Panc1 (cell line): ENCODE measurements around the gene WDR5. TPM values are rescaled to one million over a fixed set of nuclear protein-coding genes. Genes with fewer than 3 reads are reported as not detected.

Experiments
- ATAC-seq: fragments of 200-7000 bp; cut with Tn5 transposase; 2 replicates; pipeline ENCODE4 v1.9.1; 2020; ENCODE audit warnings: mild to moderate bottlenecking, moderate library complexity
- BruUV-seq: library from RNA; stranded (reverse); fragments of 400-500 nt; replicated peaks from 2 replicates; lab custom pipeline; 2021; lab: Mats Ljungman, UMichigan
- CTCF ChIA-PET: fragments of 300-600 bp; sonication (Branson Sonifier 250); formaldehyde crosslinking; loops from one replicate; lab custom pipeline; 2022; ENCODE audit warnings: antibody characterized with exemption; lab: Charles Lee
- POLR2A ChIA-PET: fragments of 300-600 bp; sonication (Branson Sonifier 250); formaldehyde crosslinking; loops from one replicate; lab custom pipeline; 2022; ENCODE audit warnings: antibody characterized with exemption; lab: Charles Lee
- DNase-seq: peaks from one replicate; pipeline ENCODE4 v3.0.0-alpha.2; 2010; ENCODE audit warnings: low read depth, low spot score
- H3K27ac ChIP-seq: 2 replicates; pipeline ENCODE4 v1.5.1; 2011; ENCODE audit warnings: mild to moderate bottlenecking, low read length, inconsistent platforms
- H3K27me3 ChIP-seq: fragments of 200-500 bp; sonication (Bioruptor generic); 2 replicates; pipeline ENCODE4 v1.6.0; 2014; ENCODE audit warnings: low read length, inconsistent platforms; ENCODE audit not compliant: control insufficient read depth, insufficient read depth
- H3K36me3 ChIP-seq: fragments of 200-500 bp; sonication (Bioruptor generic); 2 replicates; pipeline ENCODE4 v1.5.1; 2014; ENCODE audit warnings: inconsistent platforms, mild to moderate bottlenecking, low read length, moderate library complexity; ENCODE audit not compliant: control insufficient read depth, insufficient read depth
- H3K4me1 ChIP-seq: 2 replicates; pipeline ENCODE4 v1.5.1; 2011; ENCODE audit warnings: inconsistent platforms, mild to moderate bottlenecking, low read length, moderate library complexity; ENCODE audit not compliant: control insufficient read depth, insufficient read depth
- H3K4me3 ChIP-seq, 2 experiments: 2 replicates each; pipeline ENCODE4 v1.5.1; 2011 to 2012; ENCODE audit warnings: low read depth in 2 of 2, low read length in 2 of 2, mild to moderate bottlenecking in 2 of 2, inconsistent platforms in 1 of 2, moderate library complexity in 1 of 2
- H3K9me3 ChIP-seq: fragments of 200-500 bp; sonication (Bioruptor generic); 2 replicates; pipeline ENCODE4 v1.5.1; 2014; ENCODE audit warnings: low read depth, mild to moderate bottlenecking, inconsistent platforms, low read length, moderate library complexity; ENCODE audit not compliant: control insufficient read depth, insufficient read depth
- CTCF ChIP-seq: fragments of 450-650 bp; IDR thresholded peaks from 2 replicates; pipeline ENCODE4 v1.5.1; 2017; ENCODE audit warnings: mild to moderate bottlenecking
- POLR2AphosphoS5 ChIP-seq: IDR thresholded peaks from 2 replicates; pipeline ENCODE4 v1.6.1; 2012; ENCODE audit warnings: mild to moderate bottlenecking, low read depth, low read length, moderate library complexity
- SIN3A ChIP-seq: IDR thresholded peaks from 2 replicates; pipeline ENCODE4 v1.6.1; 2012; ENCODE audit warnings: low read depth, mild to moderate bottlenecking, low read length, moderate library complexity, borderline replicate concordance; ENCODE audit not compliant: insufficient read depth
- TCF7L2 ChIP-seq: IDR thresholded peaks from 2 replicates; pipeline ENCODE4 v1.6.1; 2011; ENCODE audit warnings: mild to moderate bottlenecking, low read depth, low read length, inconsistent platforms
- in situ Hi-C: cut with HindIII; loops from 2 replicates; pipeline ENCODE4 v1.10.0; 2016; ENCODE audit warnings: low sequenced_read_pairs, low pct_unique_long_range_greater_than_20kb
- intact Hi-C: fragments of 100-400 bp; cut with micrococcal nuclease; formaldehyde crosslinking; loops from one replicate; pipeline ENCODE4 v1.10.0; 2022; ENCODE audit not compliant: unreplicated experiment
- total RNA-seq: library from RNA; stranded (reverse); gene quantifications from one replicate; pipeline ENCODE4 v1.2.1, GENCODE V29; 2021; ENCODE audit not compliant: unreplicated experiment
- TF ChIP-seq, protein P1 (sequence below), 2 experiments: IDR thresholded peaks; 2 replicates each; pipeline ENCODE4 v1.6.1; 2011 to 2012; ENCODE audit warnings: low read depth in 2 of 2, control low read depth in 1 of 2, low read length in 1 of 2, mild to moderate bottlenecking in 1 of 2, moderate library complexity in 1 of 2; ENCODE audit not compliant: insufficient read depth in 1 of 2

WDR5 gene
- total RNA-seq, 1 experiment from 2014 or later: 36.9 TPM

- no peak overlapping the region for H3K4me3 ChIP-seq
- BruUV-seq: no TSS peak
- no peak for DNase-seq
- no peaks in the 10 kb centered on the region for H3K27me3 ChIP-seq
- H3K27ac ChIP-seq: no peak overlapping the region
- TF ChIP-seq TCF7L2 (no peak), CTCF (no peak), POLR2AphosphoS5 (no peak), SIN3A (no peak)
- TF ChIP-seq, protein P1, sequence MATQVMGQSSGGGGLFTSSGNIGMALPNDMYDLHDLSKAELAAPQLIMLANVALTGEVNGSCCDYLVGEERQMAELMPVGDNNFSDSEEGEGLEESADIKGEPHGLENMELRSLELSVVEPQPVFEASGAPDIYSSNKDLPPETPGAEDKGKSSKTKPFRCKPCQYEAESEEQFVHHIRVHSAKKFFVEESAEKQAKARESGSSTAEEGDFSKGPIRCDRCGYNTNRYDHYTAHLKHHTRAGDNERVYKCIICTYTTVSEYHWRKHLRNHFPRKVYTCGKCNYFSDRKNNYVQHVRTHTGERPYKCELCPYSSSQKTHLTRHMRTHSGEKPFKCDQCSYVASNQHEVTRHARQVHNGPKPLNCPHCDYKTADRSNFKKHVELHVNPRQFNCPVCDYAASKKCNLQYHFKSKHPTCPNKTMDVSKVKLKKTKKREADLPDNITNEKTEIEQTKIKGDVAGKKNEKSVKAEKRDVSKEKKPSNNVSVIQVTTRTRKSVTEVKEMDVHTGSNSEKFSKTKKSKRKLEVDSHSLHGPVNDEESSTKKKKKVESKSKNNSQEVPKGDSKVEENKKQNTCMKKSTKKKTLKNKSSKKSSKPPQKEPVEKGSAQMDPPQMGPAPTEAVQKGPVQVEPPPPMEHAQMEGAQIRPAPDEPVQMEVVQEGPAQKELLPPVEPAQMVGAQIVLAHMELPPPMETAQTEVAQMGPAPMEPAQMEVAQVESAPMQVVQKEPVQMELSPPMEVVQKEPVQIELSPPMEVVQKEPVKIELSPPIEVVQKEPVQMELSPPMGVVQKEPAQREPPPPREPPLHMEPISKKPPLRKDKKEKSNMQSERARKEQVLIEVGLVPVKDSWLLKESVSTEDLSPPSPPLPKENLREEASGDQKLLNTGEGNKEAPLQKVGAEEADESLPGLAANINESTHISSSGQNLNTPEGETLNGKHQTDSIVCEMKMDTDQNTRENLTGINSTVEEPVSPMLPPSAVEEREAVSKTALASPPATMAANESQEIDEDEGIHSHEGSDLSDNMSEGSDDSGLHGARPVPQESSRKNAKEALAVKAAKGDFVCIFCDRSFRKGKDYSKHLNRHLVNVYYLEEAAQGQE (IDR thresholded peaks at IDR 0.05; ENCODE audit: insufficient read depth in 1 of 2, low read depth in 2 of 2, low read length in 1 of 2): no peak
- peaks cover 3% of the 10 kb centered on the region for H3K36me3 ChIP-seq
- H3K4me1 ChIP-seq: no peaks in the 10 kb centered on the region
- CTCF ChIA-PET: no interaction called here
- intact Hi-C loops: no loop called here
- POLR2A ChIA-PET: interaction anchor here (0.6 kb wide), 1 partner anchor 118 kb away, joined by 3 read pairs; no protein-coding TSS in a partner anchor
- in situ Hi-C loops: no loop called here
- no peaks in the 10 kb centered on the region for H3K9me3 ChIP-seq
- no peak for ATAC-seq
Measured at GRCh38 chr9:134154262-134154701, 18.4 kb downstream of the WDR5 start.

- ChIA-PET CTCF (no interaction called here), POLR2A (no interaction called here)
- no TSS peak for BruUV-seq
- H3K4me1 ChIP-seq: no peaks in the 10 kb centered on the region
- DNase-seq (no peak), ATAC-seq (no peak)
- H3K36me3 ChIP-seq: peaks cover 3% of the 10 kb centered on the region; the same call in 1 of the 2 replicates
- H3K4me3 ChIP-seq: no peak overlapping the region
- TF ChIP-seq TCF7L2 (no peak), POLR2AphosphoS5 (no peak), CTCF (no peak), SIN3A (no peak)
- TF ChIP-seq, protein P1 (IDR thresholded peaks at IDR 0.05; ENCODE audit: insufficient read depth in 1 of 2, low read depth in 2 of 2, low read length in 1 of 2): no peak
- H3K27me3 ChIP-seq: no peaks in the 10 kb centered on the region
- H3K27ac ChIP-seq: no peak overlapping the region
- intact Hi-C loops (no loop called here), in situ Hi-C loops (no loop called here)
- no peaks in the 10 kb centered on the region for H3K9me3 ChIP-seq
Measured at GRCh38 chr9:134155812-134156377, 20.0 kb downstream of the WDR5 start.
